Measurements from ENCODE around the gene C2orf68. TPM values are rescaled to one million over a fixed set of nuclear protein-coding genes. Genes with fewer than 3 reads are reported as not detected.
"Not testable (repeated sequence)": the region's sequence is repeated elsewhere in the genome, so short reads cannot be mapped to it uniquely, and the experiment has no call there.

C2orf68 gene
- total RNA-seq, 2 donors from 2014 or later = 36.1 to 44.7 TPM

GRCh38 chr2:85642725-85643124 is 30.9 kb upstream of the C2orf68 start:
- no peak for ATAC-seq
- DNase-seq = no peak
- intact Hi-C loops (cut with DNase I, micrococcal nuclease) = no loop called here

GRCh38 chr2:85635636-85636035 is 23.8 kb upstream of the C2orf68 start:
- ATAC-seq (no peak), DNase-seq (no peak)
- intact Hi-C loops (cut with DNase I, micrococcal nuclease) = no loop called here

- ATAC-seq (no peak), DNase-seq (no peak)
- intact Hi-C loops (cut with DNase I, micrococcal nuclease) = no loop called here
Measured at GRCh38 chr2:85635011-85635410, 23.1 kb upstream of the C2orf68 start.

GRCh38 chr2:85631316-85631715 is 19.4 kb upstream of the C2orf68 start:
- intact Hi-C loops (cut with DNase I, micrococcal nuclease) = no loop called here
- DNase-seq = no peak
- ATAC-seq = no peak

- DNase-seq (no peak), ATAC-seq (no peak)
- intact Hi-C loops (cut with DNase I, micrococcal nuclease) = no loop called here
Measured at GRCh38 chr2:85628658-85629057, 16.8 kb upstream of the C2orf68 start.

- DNase-seq (no peak), ATAC-seq (no peak)
- intact Hi-C loops (cut with DNase I, micrococcal nuclease) = no loop called here
Measured at GRCh38 chr2:85623991-85624390, 12.1 kb upstream of the C2orf68 start.

GRCh38 chr2:85621338-85621737 is 9.5 kb upstream of the C2orf68 start:
- ATAC-seq = peak; percentile 73

GRCh38 chr2:85619617-85620016 is 7.8 kb upstream of the C2orf68 start:
- no peak for DNase-seq
- intact Hi-C loops (cut with DNase I, micrococcal nuclease) = no loop called here
- ATAC-seq = peak; percentile 37

More at GRCh38 chr2:85621338-85621737, 9.5 kb upstream of the C2orf68 start:
- intact Hi-C loops (cut with DNase I, micrococcal nuclease) = no loop called here
- DNase-seq = no peak

GRCh38 chr2:85617723-85618122 is 5.9 kb upstream of the C2orf68 start:
- intact Hi-C loops (cut with DNase I, micrococcal nuclease); ATAC-seq; DNase-seq: not testable (repeated sequence)

- DNase-seq = no peak
- intact Hi-C loops (cut with DNase I, micrococcal nuclease) = no loop called here
- no peak for ATAC-seq
Measured at GRCh38 chr2:85615413-85615728, 3.5 kb upstream of the C2orf68 start.

GRCh38 chr2:85614757-85615156 is 2.9 kb upstream of the C2orf68 start:
- intact Hi-C loops (cut with DNase I, micrococcal nuclease); ATAC-seq; DNase-seq: not testable (repeated sequence)

GRCh38 chr2:85613717-85614515 is 2.0 kb upstream of the C2orf68 start:
- intact Hi-C loops (cut with DNase I, micrococcal nuclease) = no loop called here
- ATAC-seq (no peak), DNase-seq (no peak)

- ATAC-seq (peak; percentile 54), DNase-seq (no peak)
- intact Hi-C loops (cut with DNase I, micrococcal nuclease) = no loop called here
Measured at GRCh38 chr2:85611217-85611704, 605 bp downstream of the C2orf68 start.

- DNase-seq (no peak), ATAC-seq (no peak)
- intact Hi-C loops (cut with DNase I, micrococcal nuclease) = no loop called here
Measured at GRCh38 chr2:85607268-85608215, 4.3 kb downstream of the C2orf68 start.

- intact Hi-C loops (cut with DNase I, micrococcal nuclease) = no loop called here
- DNase-seq (no peak), ATAC-seq (no peak)
Measured at GRCh38 chr2:85606116-85606455, 5.8 kb downstream of the C2orf68 start.

- ATAC-seq = no peak
- intact Hi-C loops (cut with DNase I, micrococcal nuclease) = no loop called here
Measured at GRCh38 chr2:85605406-85606115, 6.3 kb downstream of the C2orf68 start.

GRCh38 chr2:85604568-85605339 is 7.1 kb downstream of the C2orf68 start:
- ATAC-seq = no peak
- intact Hi-C loops (cut with DNase I, micrococcal nuclease) = no loop called here
- DNase-seq = peak in 1 of 2 donors; percentile 6

More at GRCh38 chr2:85605406-85606115, 6.3 kb downstream of the C2orf68 start:
- DNase-seq = peak in 1 of 2 donors; percentile 6

GRCh38 chr2:85604133-85604444 is 7.8 kb downstream of the C2orf68 start:
- DNase-seq; intact Hi-C loops (cut with DNase I, micrococcal nuclease); ATAC-seq: not testable (repeated sequence)
